ENCODE data around the gene CDK12. TPM values are rescaled to one million over a fixed set of nuclear protein-coding genes. Genes with fewer than 3 reads are reported as not detected.
"Not testable (repeated sequence)": the region's sequence is repeated elsewhere in the genome, so short reads cannot be mapped to it uniquely, and the experiment has no call there.

The CDK12 gene
- total and polyA plus RNA-seq, 9 of the 15 experiments (the other 6 are each of a cell fraction or from before 2014, with no cell fraction given): 3.4 to 65.6 (median 36.8) TPM

- TF ChIP-seq ZFP36 (IDR thresholded peaks at IDR 0.05; ENCODE audit: low read depth, low read length, partially characterized antibody): no peak
Measured at GRCh38 chr17:39462631-39463375, 1.5 kb downstream of the CDK12 start (continued).

- BruUV-seq (replicated peaks); H2AFZ ChIP-seq (ENCODE audit: low read depth, low read length); H3K9me1 ChIP-seq (ENCODE audit: control insufficient read depth, insufficient read depth, low read length); ATAC-seq; in situ Hi-C loops (cut with MboI); H3K9me3 ChIP-seq (replicated peaks; ENCODE audit: control insufficient read depth, insufficient read depth, low read depth, low read length); H3K4me1 ChIP-seq (replicated peaks in 1 of 2; ENCODE audit: control insufficient read depth in 2 of 2, insufficient read depth in 2 of 2, low read length in 2 of 2); DNase-seq (ENCODE audit: extremely low read depth in 1 of 4, low spot score in 3 of 4); H3K27me3 ChIP-seq (ENCODE audit: control insufficient read depth in 2 of 2, insufficient read depth in 2 of 2, low read length in 2 of 2); FAIRE-seq; H3K27ac ChIP-seq (ENCODE audit: extremely low read depth, low read depth, low read length); intact Hi-C loops (cut with micrococcal nuclease): not testable (repeated sequence)
- TF ChIP-seq EGR1 (conservative IDR thresholded peaks at IDR 0.05): 0 out of 2 replicates have a peak, but pooled peaks have one; percentile 28
- 7% methylated on average over 9 of the region's 11 CpGs for WGBS (ENCODE audit: insufficient coverage, low coverage, missing lambda C conversion rate)
- peak overlapping the region; percentile 19 to 81 for H3K9ac ChIP-seq (ENCODE audit: insufficient read depth in 1 of 2, low read depth in 2 of 2, low read length in 2 of 2)
- ChIA-PET CTCF (ENCODE audit: low intra/inter-chr PET ratio) (interaction anchor here (0.7 kb wide), 1 partner anchor 157 kb away, joined by 4 read pairs; no protein-coding TSS in a partner anchor), POLR2A (interaction anchor here (0.6 to 7.0 kb wide), 12 partner anchors 10 to 489 kb away, joined by 3 to 72 read pairs (median 4); partner anchors contain the start of gene MED1)
- peaks cover 22% of the 10 kb centered on the region for H4K20me1 ChIP-seq (replicated peaks; ENCODE audit: control insufficient read depth, insufficient read depth, low read length)
- peaks cover 83% of the 10 kb centered on the region for H3K79me2 ChIP-seq (ENCODE audit: control insufficient read depth, insufficient read depth, low read length)
- H3K4me3 ChIP-seq: peak overlapping the region; percentile 88
- H3K4me2 ChIP-seq (ENCODE audit: insufficient read depth, low read length): peak overlapping the region; percentile 95
- peaks cover 35% of the 10 kb centered on the region for H3K36me3 ChIP-seq (ENCODE audit: control insufficient read depth, insufficient read depth, low read length)
Measured at GRCh38 chr17:39464639-39465181, 3.4 kb downstream of the CDK12 start.

GRCh38 chr17:39468610-39469009 is 7.3 kb downstream of the CDK12 start:
- CTCF ChIA-PET (ENCODE audit: low intra/inter-chr PET ratio); in situ Hi-C loops (cut with MboI): not testable (repeated sequence)
- 98% methylated on average over 11 of the region's 11 CpGs for WGBS (ENCODE audit: insufficient coverage, low coverage, missing lambda C conversion rate)

More at GRCh38 chr17:39468610-39469009, 7.3 kb downstream of the CDK12 start:
- H3K27ac ChIP-seq (ENCODE audit: extremely low read depth, low read depth, low read length); DNase-seq (ENCODE audit: extremely low read depth in 1 of 4, low spot score in 3 of 4); H3K9me3 ChIP-seq (replicated peaks; ENCODE audit: control insufficient read depth, insufficient read depth, low read depth, low read length); H3K9me1 ChIP-seq (ENCODE audit: control insufficient read depth, insufficient read depth, low read length); H3K9ac ChIP-seq (ENCODE audit: insufficient read depth in 1 of 2, low read depth in 2 of 2, low read length in 2 of 2); H3K4me2 ChIP-seq (ENCODE audit: insufficient read depth, low read length); BruUV-seq (replicated peaks); ATAC-seq; intact Hi-C loops (cut with micrococcal nuclease); FAIRE-seq; H3K4me3 ChIP-seq; H3K27me3 ChIP-seq (ENCODE audit: control insufficient read depth in 2 of 2, insufficient read depth in 2 of 2, low read length in 2 of 2); H2AFZ ChIP-seq (ENCODE audit: low read depth, low read length); H3K4me1 ChIP-seq (replicated peaks in 1 of 2; ENCODE audit: control insufficient read depth in 2 of 2, insufficient read depth in 2 of 2, low read length in 2 of 2); POLR2A ChIA-PET; H4K20me1 ChIP-seq (replicated peaks; ENCODE audit: control insufficient read depth, insufficient read depth, low read length): not testable (repeated sequence)
- Histone ChIP-seq H3K79me2 (ENCODE audit: control insufficient read depth, insufficient read depth, low read length) (peaks cover 82% of the 10 kb centered on the region), H3K36me3 (ENCODE audit: control insufficient read depth, insufficient read depth, low read length) (peaks cover 70% of the 10 kb centered on the region)

Data from K562 (cell line).